AG20443 (cell line): Measurements from ENCODE around the gene TMEM200B.
"Not testable (repeated sequence)": the region's sequence is repeated elsewhere in the genome, so short reads cannot be mapped to it uniquely, and the experiment has no call there.

ENCODE experiments used
- DNase-seq: peaks from one replicate; pipeline ENCODE4 v3.0.0; 2012; ENCODE audit warnings: low spot score, mixed read lengths

Gene TMEM200B

DNA sequence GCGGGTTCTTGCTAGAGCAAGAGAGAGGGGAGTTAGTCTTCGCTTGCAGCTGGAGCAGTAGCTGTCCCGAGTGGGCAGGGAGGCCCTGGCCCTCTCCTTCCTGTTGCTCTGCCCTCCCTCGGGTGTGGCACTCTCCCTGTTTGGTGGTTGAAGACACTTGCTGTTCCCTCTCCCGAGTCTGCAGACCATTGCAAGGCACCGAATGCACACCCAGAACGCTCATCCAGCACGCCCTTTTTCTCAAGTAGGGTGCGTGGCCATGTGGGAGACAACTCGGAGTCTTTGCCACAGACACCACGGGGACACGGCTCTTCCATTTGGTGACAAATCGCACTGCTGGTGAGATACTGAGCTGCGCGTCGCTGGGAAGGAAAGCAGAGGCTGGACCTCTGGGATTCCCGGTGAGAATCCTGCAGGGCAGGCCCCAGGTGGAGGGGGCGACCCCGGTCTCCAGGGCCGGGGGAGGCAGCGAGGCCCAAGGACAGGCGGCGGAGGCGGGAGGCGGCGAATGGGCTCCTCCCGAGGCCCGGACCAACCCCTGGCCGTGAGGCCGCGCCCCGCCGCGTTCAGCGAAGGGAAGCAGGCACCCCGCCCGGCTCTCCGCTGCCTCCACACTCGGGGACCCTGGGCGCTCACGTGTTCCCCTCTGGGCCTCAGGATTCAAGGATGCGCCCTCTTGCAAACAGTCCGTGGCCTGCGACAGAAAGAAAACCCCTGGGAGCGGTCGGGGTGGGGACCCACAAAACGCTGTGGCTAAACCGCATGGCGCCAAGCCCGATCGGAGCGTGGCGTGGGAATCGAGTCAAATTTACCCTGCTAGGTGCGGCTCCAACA is 10.4 kb upstream of the TMEM200B start:
- peak; percentile 30 for DNase-seq

DNA sequence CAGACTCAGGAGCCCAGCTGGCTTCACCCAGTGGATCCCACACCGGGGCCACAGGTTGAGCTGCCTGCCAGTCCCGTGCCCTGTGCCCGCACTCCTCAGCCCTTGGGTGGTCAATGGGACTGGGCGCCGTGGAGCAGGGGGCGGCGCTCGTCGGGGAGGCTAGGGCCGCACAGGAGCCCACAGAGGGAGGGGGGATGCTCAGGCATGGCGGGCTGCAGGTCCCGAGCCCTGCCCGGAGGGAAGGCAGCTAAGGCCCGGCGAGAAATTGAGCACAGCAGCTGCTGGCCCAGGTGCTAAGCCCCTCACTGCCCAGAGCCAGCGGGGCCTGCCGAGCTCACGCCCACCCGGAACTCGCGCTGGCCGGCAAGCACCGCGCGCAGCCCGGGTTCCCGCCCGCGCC is 7.4 kb upstream of the TMEM200B start:
- DNase-seq = not testable (repeated sequence)

- peak; percentile 50 for DNase-seq
Observed at GRCh38 chr1:29129916-29130315, 6.2 kb upstream of the TMEM200B start.

- DNase-seq = no peak
Observed at GRCh38 chr1:29128739-29129138, 5.0 kb upstream of the TMEM200B start.

DNA sequence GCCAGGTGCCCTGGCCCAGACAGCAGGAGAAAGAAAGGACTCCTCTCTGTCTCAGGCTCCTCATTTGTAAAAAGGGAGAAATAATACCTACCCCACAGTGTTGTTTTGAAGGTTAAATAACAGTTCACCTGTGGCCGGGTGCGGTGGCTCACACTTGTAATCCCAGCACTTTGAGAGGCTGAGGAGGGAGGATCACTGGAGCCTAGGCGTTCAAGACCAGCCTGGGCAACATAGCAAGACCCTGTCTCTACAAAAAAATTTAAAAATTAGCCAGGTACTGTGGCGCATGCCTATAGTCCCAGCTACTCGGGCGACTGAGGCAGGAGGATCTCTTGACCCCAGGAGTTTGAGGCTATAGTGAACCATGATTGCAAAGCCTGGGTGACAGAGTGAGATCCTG is 2.5 kb upstream of the TMEM200B start:
- no peak for DNase-seq

DNA sequence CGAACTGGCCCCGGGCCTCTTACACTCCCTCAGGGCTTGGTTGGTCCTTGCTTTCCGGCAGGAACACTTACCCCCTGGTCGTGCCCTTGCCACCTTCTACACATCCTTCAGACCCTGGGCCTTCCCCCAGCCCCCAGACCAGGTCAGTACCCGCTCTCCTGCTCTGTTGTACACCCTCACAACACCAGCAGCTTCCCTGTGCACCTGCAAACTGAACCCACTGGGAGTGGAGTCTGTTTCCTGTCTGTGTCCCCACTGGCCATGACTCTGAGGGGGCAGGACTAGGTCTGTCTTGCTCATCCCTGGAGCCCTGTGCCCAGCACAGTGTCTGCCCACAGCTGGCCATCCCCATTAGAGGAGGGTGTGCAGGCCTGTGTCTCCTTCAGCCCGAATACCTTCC is 2.1 kb upstream of the TMEM200B start:
- DNase-seq = no peak

DNA sequence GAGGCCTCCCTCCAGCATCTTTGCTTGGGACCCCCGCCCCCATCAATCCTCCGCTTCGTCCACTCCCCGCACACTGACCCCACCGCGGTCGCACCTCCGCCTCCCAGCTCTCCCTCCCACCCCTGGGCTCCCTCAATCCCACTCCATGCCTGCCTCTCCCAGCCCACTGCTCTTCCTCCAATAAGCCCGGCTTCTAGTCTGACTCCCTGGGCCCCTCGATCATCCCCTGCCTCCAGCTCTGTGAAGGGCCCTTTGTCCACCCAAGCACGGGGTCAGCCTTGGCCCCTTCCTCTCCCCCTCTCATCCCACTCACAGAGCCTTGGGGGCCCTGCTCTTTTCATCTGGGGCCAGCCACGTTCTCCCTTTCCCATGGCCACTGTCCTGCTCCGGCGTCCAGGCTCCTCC is 1.5 kb upstream of the TMEM200B start:
- no peak for DNase-seq

DNA sequence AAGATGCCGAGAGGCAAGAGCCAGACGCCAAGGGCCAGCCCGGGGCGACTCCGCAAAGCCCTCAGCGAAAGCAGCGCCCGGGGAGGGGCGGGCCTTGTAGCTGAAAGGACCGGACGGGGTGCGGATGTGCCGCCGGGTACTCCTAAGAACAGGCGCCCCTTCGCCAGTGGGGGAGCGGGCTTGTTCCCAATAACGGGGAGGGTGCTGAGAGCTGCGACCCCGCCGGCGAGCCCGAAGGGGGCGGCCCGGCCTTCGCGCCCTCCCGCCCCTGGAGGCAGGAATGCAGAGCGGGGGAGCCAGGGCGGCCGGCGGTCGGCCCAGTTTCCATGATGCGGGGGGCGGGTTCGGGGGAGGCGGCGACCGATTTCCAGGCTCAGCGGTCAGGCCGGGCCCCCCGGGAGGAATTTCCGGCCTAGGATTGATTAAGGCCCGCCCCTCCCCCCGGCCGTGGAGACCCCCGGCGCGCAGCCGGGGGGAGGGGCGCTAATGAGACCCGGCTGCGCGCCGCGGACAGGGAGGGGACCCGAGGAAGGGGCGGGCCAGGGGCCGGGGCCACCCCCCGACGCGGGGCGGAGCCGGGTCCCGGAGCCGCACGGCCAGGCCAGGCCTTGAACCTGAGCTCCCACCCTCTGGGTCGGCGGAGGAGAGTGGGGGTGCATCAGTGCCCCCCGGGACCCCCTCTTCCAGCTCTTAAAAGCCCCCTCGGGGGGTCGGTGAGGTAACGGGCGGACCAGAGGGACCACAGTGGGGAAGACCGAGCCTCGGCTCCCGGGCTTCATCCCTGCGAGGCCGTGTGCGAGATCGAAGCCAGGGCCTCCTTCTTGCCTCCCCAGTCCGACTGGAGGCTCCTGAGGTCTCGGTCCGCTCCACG is 898 bp upstream of the TMEM200B start:
- DNase-seq = peak; percentile 96

DNA sequence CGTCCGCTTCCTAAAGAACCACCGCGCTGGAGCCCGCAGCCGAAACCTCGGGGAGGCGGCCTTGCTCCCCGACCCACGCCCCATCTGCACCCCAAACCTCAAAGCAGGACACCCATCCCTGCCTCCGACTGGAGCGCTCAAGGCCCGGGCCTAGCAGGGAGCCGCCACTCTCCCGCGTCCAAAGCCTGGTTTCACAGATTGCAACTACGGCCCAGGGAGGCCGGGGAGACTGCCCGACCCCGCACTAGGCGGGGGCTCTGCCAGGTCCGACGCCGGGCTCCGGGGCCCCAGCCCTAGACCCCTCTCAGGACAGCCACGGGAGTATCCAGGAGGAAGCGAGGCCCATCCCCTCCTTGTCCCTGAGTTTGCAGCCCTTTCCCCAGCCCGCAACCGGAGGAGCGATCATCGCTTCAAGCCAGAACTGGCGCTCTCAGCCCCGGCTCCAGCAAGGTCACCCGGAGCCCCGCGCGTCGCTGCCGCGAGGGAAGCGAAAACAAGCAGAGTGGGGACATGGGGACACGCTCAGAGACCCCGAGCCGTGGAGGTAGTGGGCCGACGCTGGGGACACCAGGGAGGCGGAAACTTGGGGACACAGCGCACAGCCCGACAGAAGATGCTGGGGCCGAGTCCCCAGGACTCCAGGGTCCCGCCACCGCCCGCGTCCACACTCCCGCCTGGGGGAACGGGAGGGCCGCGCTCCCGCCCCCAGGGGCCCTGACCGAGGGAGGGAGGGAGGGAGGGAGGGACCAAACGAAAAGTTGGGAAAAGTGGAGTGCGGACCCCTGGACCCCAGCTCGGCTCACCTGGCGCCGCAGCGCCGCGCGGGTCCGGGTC is 433 bp downstream of the TMEM200B start:
- DNase-seq = peak; percentile 46

- DNase-seq = peak; percentile 95
Observed at GRCh38 chr1:29122682-29123052, 1.0 kb downstream of the TMEM200B start.

- peak; percentile 65 for DNase-seq
Observed at GRCh38 chr1:29121936-29122681, 1.6 kb downstream of the TMEM200B start.

DNA sequence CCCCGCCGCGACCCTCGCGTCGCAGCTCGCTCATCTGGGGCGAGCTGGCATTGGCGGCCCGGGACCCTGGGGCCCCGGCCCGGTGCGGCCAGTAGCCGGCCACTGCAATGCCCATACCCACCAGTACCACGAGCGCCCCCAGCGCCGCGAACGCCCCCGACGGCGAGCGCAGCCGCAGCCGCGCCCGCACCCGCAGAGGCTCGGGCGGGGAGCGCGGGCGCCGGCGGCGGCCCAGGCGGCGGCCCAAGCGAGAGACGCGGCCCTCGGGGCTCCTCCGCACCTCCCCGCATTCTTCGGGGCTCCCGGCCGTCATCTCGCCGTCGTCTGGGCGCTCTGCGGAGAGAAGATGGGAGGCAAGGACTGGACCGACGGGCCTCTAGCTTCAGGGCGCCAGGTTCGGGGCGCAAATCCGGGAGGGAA is 2.2 kb downstream of the TMEM200B start:
- DNase-seq = peak; percentile 34

GRCh38 chr1:29120947-29121485 is 2.7 kb downstream of the TMEM200B start:
- DNase-seq = peak; percentile 68

- DNase-seq = no peak
Observed at GRCh38 chr1:29120367-29120766, 3.3 kb downstream of the TMEM200B start.

- DNase-seq = no peak
Observed at GRCh38 chr1:29119121-29119929, 4.4 kb downstream of the TMEM200B start.

DNA sequence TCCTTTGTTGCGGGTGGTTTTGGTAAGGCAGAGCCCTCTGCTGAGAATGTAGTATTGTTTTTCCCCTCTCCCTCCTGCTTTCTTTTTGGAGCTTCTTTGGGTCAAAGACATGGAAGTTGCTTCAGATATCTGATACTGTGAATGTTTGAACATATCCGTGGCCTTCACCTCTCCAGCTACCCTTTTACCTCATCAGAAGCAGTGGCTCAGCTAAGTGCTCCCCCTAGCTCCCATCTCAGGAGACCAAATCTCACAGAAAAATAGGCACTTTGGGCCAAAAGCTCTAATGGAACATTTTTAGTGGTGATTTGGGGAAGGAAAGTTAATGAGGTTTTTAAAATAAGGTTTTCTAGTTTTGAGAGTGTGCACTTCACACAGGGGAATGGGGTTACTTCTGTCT is 6.3 kb downstream of the TMEM200B start:
- no peak for DNase-seq

DNA sequence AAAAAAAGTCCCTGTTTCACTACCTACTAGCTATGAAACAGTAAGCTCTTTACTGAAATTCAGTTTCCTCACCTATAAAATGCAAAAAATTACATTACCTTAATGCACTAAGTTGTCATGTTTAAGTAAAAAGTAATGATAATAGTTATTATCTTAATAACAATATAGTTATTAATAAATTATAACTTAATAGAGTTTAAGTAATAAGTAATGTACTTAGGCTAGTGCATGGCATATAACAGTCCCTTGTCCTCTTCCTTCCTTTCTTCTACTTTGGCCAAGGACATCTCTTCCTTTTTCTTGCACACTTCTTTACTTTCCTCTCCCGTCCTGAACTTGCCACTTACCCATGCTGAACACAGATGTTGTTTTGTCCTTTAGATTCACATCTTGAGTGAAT is 9.0 kb downstream of the TMEM200B start:
- DNase-seq = no peak

DNA sequence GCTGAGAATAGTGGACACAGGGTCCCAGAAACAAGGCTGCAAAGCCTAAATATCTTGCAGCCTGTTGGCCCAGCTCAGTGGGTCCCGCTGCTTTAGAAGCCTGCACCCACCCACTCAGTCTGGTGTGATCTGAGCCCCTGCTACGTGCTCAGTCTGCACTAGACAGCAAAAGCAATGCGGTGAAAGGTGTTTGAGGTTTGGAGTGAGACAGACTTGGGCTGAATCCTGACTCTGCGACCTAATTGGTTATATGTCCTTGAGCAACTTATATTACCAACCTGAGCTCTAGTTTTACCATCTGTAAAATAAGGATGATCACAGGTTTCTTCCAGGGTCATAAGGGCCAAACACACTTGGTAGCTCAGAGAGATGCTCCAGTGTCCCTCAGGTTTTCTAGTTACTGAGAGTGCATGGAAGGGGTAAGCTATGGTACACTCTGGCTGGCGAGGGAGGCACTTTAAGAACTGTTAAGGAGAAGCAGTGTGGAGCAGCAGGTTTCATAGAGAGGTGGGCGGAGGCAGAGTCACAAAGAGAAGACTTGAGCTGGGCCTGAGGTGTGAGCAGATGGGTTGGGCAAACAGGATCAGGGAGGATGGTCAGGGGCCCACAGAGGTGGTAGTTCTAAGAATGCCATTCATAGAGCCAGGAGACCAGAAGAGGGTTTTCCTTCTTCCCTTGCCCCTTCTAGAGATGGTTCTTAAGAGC is 10.1 kb downstream of the TMEM200B start:
- DNase-seq = no peak

DNA sequence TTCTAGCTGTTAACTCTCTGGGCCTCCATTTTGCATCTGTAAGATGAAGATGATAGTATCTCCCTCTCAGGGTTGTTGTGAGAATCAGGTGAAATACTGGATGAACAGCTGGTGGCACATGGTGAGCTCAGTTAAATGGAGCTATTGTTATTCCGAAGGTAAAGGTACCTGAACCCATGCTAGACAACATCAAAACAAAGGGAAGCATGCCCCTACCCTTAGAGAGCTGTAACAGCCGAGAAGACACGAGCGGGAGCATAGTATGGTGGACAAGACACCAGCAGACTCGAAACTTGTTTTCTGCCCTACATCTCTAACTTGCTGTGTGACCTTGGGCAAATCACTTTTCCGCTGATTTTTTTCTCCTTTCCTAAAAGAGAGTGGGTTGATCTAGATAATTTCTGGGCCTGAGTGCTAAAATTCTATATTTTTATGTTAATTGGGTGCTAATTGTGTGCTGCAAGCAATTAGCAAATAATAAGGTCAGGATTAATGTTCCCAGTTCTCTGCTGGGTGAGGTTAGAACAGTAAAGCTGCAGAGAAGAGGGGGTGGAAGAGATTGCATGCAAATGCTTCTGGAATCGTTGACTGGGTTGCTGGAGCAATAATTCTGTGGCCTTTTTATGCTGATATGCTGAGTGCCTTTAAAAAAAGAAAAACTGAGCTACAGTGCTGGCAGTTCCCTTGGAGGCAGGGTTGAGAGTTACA is 10.8 kb downstream of the TMEM200B start:
- DNase-seq = no peak
